ENCODE measurements around the gene IRGQ.

The IRGQ gene

DNA sequence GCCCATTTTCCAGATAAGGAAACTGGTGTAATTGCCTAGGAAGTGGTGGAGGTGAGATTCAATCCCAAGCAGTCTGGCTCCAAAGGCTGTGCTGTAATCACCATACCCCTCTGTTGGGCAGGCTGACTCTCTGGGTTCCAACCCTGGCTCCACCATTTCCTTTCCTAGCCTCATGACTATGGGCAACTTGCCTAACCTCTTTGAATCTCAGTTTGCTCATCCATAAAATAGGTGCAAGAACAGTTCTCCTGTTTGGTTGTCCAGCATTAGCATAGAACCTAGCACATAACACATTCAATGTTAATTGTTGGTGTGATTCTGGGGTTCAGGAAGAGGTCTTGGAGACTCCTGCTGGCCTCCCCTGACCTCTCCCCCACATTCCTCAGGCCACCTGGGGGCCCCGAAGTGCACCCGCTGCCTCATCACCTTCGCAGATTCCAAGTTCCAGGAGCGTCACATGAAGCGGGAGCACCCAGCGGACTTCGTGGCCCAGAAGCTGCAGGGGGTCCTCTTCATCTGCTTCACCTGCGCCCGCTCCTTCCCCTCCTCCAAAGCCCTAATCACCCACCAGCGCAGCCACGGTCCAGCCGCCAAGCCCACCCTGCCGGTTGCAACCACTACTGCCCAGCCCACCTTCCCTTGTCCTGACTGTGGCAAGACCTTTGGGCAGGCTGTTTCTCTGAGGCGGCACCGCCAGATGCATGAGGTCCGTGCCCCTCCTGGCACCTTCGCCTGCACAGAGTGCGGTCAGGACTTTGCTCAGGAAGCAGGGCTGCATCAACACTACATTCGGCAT is 2.7 kb upstream of the IRGQ start:
- no peak for DNase-seq (ENCODE audit: low read depth)
- no peak for TF ChIP-seq CTCF (IDR thresholded peaks at IDR 0.05; ENCODE audit: control insufficient read depth, extremely low read depth, insufficient read depth)
- H3K4me3 ChIP-seq (ENCODE audit: low read depth, low read length): no peak overlapping the region

- H3K4me3 ChIP-seq (ENCODE audit: low read depth, low read length): peak overlapping the region; percentile 91
Measured at GRCh38 chr19:43597876-43598275, 1.9 kb upstream of the IRGQ start.

DNA sequence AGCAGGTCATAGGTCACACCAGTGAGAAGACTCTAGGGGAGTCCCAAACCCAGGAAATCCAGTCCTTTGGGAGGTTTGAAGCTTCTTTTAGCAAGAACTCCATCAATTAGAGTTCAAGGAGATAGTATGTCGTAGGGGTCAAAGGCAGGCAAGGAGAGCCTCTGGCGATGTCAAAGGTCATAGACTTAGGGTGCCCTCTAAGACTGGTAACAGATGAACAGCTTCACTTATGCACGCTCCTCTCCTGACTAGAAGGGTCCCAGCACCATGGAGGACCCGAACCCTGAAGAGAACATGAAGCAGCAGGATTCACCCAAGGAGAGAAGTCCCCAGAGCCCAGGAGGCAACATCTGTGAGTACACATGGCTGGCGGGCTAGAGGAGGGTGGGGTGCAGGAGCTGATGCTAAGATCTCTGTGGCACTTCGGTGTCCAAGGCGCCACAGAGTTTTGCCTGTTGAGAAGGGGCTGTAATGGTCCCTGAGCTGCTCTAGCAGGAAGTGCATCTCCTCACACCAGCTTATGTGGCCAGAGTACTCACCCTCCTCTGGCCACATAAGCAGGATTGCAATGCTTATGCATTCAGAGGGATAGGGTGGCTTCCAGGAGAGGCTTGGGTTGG is 1.0 kb upstream of the IRGQ start:
- no peak for TF ChIP-seq CTCF (IDR thresholded peaks at IDR 0.05; ENCODE audit: control insufficient read depth, extremely low read depth, insufficient read depth)
- DNase-seq (ENCODE audit: low read depth): no peak
- H3K4me3 ChIP-seq (ENCODE audit: low read depth, low read length): peak overlapping the region; percentile 91

More at GRCh38 chr19:43597876-43598275, 1.9 kb upstream of the IRGQ start:
- TF ChIP-seq CTCF (IDR thresholded peaks at IDR 0.05; ENCODE audit: control insufficient read depth, extremely low read depth, insufficient read depth): no peak
- DNase-seq (ENCODE audit: low read depth): no peak

DNA sequence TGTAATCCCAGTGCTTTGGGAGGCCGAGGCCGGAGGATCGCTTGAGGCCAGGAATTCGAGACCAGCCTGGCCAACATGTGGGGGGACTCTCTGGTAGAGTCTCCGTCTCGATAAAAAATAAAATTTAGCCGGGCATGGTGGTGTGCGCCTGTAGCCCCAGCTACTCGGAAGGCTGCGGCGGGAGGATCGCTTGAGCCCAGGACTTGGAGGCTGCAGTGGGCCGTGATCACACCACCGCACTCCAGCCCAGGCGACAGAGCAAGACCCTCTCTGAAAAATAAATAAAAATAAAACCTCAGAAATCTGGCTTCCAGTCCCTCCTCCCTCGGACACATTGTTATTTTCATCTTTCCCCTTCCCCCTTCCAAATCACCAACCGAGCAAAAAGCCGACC is 332 bp downstream of the IRGQ start:
- H3K4me3 ChIP-seq (ENCODE audit: low read depth, low read length): peak overlapping the region; percentile 91
- DNase-seq (ENCODE audit: low read depth): no peak
- no peak for TF ChIP-seq CTCF (IDR thresholded peaks at IDR 0.05; ENCODE audit: control insufficient read depth, extremely low read depth, insufficient read depth)

GRCh38 chr19:43594710-43595604 is 977 bp downstream of the IRGQ start:
- DNase-seq (ENCODE audit: low read depth): no peak
- peak; percentile 55 for TF ChIP-seq CTCF (IDR thresholded peaks at IDR 0.05; ENCODE audit: control insufficient read depth, extremely low read depth, insufficient read depth)
- peak overlapping the region; percentile 91 for H3K4me3 ChIP-seq (ENCODE audit: low read depth, low read length)

GRCh38 chr19:43594081-43594697 is 1.7 kb downstream of the IRGQ start:
- peak overlapping the region; percentile 91 for H3K4me3 ChIP-seq (ENCODE audit: low read depth, low read length)
- no peak for DNase-seq (ENCODE audit: low read depth)
- no peak for TF ChIP-seq CTCF (IDR thresholded peaks at IDR 0.05; ENCODE audit: control insufficient read depth, extremely low read depth, insufficient read depth)

Measured in LNCaP clone FGC (cell line).